NCI-H1092 (cell line): Measurements from ENCODE around the gene JAM3.
"Not testable (repeated sequence)": the region's sequence is repeated elsewhere in the genome, so short reads cannot be mapped to it uniquely, and the experiment has no call there.

Experiments used
- DNase-seq: peaks from one replicate; lab custom pipeline; 2025; lab: John Stamatoyannopoulos, UW

Gene JAM3

DNA sequence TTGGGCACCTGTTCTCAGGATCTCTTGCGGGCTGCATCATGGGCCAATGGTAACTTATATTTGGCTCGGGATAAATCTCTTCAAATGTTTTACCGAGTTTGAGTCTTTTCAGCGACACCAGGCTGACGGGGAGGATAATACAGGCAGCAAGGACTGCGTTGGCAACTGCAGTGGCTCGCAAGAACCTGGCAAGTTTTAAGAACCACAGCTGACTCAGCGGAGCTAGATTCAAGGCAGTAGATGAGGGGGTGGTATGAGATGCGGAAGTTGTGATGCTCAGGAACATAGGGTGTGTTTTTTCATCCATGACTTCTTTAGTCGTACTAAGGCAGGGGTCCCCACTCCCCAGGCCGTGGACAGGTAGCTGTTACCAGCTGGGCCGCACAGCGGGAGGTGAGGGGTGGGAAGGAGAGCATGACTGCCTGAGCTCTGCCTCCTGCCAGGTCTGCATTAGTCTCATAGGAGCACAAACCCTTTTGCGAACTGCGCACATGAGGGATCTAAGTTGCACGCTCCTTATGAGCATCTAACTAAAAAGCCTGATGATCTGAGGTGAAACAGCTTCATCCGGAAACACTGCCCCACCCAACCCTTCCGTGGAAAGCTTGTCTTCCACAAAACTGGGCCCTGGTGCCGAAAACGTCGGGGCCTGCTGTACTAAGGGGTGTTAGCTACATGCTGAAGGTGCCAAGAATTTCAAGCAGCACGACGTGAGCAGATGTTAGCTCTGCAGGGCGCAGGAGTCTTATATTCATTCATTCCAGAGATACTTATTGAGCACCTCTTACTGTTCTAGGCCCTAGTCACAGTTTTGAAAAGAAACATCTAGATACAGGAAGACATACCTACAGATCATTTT, 6.4 kb upstream of the JAM3 start:
- DNase-seq: no peak

DNA sequence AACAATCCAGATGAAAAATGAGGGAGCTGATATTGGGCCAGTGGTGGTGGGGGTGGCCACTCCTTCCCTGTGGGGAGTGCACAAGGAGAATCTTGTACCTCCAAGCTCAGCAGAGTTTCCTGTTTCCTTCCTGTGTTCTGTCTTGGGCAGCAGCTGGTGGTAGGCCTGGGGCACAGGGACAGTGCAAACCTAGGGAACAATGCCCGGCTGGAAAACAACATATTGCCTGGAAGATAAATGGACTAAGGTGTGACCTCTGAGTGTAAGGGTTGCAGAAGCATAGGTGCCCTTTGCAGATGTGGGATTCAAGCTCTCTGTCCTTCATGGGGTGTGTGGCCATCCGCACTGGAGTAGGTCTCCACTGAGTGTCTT, 5.8 kb upstream of the JAM3 start:
- DNase-seq: no peak

DNA sequence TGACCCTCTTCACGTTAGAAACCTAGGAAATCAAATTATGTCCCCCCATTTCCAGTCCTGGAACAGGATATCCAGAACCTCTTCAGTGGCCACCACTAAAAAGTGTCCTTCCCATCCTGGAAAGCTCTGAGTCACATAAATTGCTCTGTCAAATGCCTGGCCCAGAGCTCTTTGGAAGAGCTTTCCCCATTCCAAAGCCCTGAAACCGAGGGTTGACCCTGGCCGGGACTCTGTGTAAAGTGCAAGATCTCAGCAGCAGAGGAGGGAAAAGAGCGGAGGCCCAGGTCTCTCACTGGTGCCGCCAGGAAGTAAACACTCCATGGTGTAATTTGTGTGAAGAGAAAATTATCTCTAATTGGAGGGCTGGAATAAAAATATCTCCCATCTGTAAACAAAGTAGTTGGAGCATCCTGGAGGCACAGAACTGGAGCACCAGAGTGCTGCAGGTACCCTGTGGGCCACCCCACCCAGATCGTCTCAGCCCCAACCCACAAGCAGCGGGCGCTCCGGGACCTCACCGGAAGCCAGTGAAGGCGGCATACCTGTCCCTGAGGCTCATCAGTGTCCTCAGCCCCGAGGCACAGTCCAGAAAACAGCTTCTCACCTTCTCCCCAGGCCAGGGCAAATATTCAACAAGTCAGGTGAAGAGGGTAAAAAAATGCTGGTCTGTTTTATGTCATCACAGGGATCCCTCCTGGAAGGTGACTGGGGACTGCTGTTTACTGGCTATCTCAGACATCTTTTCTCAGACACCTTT, 4.7 kb upstream of the JAM3 start:
- DNase-seq: peak; percentile 41

DNA sequence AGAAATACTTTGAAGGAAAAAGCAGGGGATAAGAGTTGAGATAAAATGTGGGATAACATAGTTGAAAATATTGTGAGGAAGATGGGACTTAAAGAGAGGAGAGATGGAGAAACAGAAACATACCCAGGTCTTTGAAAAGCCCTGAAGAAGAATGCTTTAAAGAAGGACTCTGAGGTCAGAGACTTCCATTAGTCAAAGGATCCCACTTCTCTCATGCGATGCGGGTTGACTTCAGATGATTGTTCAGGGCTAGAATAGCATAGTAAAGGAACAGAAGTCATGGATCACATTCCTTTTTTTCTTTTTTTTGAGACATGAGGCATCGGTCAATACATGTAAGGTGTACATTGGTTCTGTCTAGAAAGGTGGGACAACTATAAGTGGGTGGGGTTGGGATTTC, 3.5 kb upstream of the JAM3 start:
- DNase-seq: no peak

DNA sequence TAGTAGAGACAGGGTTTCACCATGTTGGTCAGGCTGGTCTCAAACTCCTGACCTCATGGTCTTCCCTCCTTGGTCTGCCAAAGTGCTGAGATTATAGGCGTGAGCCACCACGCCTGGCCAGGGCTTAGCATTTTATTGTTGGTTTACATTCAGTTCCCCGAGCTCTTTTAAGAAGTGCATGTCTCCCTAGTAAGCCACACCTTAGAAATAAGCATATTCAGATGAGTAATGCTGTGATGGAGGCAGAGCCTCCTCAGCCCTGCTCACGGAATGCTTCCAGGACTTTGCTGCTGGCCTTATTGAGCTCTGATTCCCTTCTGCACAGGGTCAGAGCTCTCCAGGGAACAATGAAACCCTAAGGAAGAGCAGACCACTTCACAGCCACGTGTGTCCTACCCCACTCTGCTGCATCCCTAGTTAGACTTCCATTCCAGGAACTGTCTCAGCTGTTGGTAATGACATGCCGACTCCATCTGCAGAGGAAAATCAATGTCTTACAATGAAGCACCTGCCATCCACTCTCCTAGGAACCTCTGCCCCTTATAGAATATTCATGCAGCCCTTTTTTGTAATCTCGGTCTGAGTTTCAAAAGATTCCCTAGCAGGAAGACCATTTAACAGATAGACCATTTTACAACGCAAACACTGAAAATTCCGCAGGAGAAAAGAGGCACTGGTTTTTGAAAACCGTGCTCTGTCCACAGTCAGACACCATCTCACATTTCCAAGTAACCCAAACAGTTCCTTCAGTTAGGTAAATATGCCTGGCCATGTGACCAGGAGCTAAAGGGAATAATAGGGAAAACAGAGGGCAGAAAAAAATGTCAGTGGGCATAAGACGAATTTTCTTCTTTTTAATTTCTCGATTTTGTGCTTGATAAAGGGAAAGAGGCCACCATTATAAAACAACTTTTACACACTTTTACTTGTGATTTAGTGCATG, 1.7 kb upstream of the JAM3 start:
- peak; percentile 20 for DNase-seq

DNA sequence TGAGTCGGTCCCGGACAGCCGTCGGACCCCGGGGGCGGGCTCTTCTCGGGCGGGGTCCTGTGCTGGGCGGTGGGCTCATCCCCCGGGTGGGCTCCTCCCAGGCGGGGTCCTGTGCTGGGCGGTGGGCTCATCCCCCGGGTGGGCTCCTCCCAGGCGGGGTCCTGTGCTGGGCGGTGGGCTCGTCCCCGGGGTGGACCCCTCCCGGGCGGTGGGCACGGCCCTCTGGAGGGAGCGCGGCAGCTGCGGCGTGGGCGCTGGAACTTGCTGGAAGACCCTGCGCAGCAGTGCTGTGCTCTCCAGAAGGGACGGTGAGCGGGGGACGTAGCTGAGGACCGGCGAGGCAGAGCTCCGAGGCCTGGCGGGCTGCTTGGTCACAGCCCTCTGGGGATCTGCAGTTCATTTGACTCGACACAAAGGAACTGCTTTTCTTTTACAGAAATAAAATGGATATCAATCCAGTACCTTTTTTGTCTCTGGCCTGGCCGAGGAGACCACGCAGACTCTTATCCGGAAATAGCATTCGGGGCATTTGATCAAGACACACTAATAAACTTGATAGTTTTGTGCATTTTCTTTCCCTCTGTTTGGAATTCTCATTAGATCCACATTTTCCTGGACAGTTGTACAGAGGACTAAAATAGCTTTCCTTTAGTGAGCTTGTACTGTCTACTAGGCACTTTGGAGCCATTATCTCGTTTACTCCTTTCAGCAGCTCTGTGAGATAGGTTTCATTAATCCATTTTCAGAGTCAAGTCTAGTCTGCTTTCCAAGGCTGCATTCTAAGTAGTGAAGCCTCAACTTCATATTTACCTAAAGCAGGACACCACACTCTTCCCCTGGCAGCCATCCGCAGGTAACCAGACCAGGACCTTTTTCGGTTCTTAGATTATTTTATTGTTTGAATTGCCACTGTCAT, 812 bp downstream of the JAM3 start:
- peak; percentile 17 for DNase-seq

GRCh38 chr11:134070342-134070845, 1.5 kb downstream of the JAM3 start:
- DNase-seq: no peak

DNA sequence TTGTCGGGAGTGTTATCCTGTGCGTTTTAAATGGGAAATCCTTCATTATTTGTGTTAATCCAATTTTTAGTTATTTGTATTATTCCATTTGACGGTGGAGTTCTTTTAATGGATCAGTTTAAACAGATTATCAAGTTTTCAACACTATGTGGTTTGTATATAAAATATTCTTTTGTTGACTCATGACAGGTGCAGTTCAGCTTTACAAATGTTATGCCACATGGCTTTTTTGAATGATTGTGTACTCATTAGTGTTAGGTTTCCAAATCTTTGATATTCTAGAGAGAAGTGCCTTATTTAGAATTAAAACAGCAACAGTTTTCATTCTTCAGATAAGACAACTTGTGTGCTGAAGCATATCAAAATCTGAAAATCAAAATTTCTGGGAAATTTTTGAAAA, 2.4 kb downstream of the JAM3 start:
- peak; percentile 57 for DNase-seq

DNA sequence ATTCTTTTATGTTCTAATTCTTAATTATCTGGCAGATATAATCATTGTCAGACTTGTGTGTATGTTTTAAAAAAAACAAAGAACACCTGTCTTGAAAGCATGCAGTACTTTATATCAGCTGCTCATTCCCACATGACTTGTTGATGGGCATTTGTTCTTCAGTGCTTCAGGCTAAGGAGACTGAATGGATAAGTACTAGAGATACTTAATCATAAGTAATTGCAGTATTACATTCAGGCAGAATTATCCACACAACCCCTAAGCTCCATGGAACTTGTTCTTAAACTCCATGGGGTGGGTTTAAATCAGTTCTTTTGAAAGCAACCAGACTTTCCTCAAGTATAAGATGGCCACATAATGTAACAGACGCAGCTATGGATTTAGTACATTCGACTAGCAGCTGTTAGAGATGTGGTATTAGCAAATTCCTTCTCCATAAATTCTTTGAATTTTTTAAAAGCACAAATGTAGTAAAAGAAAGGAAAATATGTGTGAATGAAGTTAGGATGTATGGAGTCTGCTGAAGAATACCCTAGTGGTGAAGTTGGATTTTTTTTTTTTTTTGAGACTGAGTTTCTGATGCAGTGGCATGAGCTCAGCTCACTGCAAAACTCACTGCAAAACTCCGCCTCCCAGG, 3.0 kb downstream of the JAM3 start:
- DNase-seq: peak; percentile 54

GRCh38 chr11:134072844-134073243, 4.0 kb downstream of the JAM3 start:
- DNase-seq: no peak

DNA sequence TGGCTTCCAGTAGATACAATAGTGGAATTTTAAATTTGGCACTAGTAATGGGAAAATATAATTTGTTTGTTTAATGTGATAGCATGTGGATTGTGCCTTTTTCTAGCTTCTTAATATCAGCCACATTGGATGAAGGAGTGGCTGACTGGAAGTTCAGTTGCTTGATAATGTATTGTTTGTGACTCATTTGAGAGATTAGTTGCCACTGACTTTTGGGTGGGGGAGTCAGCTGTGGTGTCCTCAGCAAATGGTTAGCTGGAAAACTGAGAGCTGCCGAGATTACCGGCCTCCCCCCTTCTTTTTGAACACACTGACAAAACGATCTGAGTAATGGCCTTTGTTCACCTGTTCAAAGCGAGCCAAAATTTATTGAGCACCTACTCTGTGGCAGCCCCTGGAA, 5.5 kb downstream of the JAM3 start:
- DNase-seq: no peak

DNA sequence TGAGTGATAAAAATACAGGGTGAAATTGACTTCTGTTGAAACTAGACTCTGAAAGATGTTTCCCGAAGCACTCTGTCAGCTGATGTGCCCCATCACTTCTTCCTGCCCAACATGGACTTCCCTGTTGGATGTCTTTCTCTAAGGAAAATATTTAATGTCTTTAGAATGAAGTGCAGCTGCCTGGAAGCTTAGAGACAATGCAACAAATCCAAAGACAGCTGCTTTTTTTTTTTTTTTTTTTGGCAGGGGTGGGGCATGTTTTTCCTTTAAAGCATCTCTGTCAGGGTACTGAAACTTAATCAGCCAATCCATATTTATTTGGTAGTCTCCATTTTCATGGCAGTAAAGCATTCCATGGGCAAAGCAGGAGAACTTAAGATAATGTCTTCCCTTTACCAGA, 5.9 kb downstream of the JAM3 start:
- DNase-seq: no peak

GRCh38 chr11:134079317-134079716, 10.4 kb downstream of the JAM3 start:
- no peak for DNase-seq

DNA sequence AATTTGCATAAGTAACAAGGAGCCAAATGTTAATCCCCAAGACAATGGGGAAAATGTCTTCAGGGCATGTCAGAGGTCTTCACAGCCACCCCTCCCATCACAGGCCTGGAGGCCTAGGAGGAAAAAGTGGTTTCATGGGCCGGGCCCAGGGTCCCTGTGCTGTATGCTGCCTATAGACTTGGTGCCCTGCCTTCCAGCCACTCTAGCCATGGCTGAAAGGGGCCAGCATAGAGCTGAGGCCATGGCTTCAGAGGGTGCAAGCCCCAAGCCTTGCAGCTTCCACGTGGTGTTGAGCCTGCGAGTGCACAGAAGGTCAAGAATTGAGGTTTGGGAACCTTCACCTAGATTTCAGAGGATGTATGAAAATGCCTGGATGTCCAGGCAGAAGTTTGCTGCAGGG, 12.4 kb downstream of the JAM3 start:
- DNase-seq: not testable (repeated sequence)

- no peak for DNase-seq
Measured at GRCh38 chr11:134082990-134083389, 14.1 kb downstream of the JAM3 start.

GRCh38 chr11:134086376-134086775, 17.5 kb downstream of the JAM3 start:
- no peak for DNase-seq

- DNase-seq: not testable (repeated sequence)
Measured at GRCh38 chr11:134092006-134092405, 23.1 kb downstream of the JAM3 start.

DNA sequence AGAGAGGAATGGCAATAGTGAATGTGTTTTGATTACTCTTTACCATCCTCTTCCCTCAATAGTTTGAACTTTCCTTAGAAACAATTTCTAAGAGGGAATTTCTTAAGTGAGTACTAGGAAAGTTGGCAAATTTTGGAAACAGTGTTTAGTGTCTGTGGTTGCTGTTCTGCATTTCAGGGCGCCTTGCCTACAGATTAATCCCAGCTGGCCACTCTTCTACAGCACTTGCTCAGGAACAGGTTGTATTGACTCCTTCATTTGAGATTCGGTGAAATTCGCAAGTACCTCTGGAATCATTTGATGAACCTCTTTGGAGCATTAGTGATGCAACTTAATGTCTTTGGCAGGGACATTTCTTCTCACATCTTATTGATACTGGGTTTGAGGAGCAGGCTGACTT, 28.3 kb downstream of the JAM3 start:
- no peak for DNase-seq

DNA sequence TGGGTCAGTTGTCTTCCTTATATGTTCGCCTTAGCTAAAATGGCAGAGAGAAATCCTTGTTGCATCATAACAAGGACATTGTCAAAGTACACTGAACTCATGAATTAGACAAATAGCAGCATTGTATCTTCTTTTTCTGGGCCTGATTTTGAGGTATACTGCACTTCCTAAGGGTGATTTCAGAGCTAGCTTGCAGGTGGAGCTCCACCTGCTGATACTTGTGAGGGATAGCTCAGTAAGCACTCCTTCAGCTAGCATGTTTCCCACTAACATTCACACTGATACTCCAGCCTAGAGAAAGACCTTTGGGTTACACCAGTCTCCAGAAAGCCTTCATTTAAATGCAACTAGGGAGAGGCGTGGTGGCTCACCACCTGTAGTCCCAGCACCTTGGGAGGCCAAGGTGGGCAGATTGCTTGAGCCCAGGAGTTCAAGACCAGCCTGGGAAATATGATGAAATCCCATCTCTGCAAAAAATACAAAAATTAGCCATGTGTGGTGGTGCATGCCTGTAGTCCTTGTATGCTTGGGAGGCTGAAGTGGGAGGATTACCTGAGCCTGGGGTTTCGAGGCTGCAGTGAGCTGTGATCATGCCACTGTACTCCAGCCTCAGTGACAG, 29.8 kb downstream of the JAM3 start:
- DNase-seq: no peak

DNA sequence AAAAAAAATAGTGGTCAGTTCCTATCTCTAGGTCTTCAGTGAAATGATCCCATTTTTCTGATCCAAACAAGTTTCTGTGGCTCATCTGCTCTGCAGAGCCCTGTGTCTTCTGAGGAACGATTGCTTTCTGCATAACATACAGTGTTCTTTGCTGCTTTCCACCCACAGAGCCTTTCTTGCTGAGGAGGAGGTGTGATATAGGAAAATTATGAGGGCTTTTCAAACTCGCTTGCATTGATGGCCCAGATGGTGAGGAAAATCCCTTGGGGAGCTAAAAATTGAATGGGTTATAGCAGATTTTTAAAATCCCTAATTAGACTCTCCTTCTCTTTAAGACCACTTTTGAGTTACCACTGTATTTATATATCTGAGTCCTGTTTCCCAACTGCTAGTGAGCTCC, 31.3 kb downstream of the JAM3 start:
- no peak for DNase-seq
